K562 (cell line): ENCODE data around the gene LIX1L. TPM values are rescaled to one million over a fixed set of nuclear protein-coding genes. Genes with fewer than 3 reads are reported as not detected.

ENCODE experiments used
- ATAC-seq: fragments of 200-7000 bp; cut with Tn5 transposase; 3 replicates; pipeline ENCODE4 v1.9.1; 2020; ENCODE audit warnings: moderate library complexity
- BruUV-seq: library from RNA; stranded (reverse); fragments of 400-500 nt; replicated peaks from 2 replicates; lab custom pipeline; 2021; lab: Mats Ljungman, UMichigan
- CTCF ChIA-PET: fragments of 300-600 bp; formaldehyde crosslinking; extraction: SDS; loops from one replicate; lab custom pipeline; 2021; ENCODE audit warnings: low intra/inter-chr PET ratio; lab: Yijun Ruan, JAX
- POLR2A ChIA-PET: fragments of 300-600, 350-650 bp; sonication (Branson Sonifier 250); formaldehyde crosslinking; extraction: SDS; loops from one replicate; lab custom pipeline; 2021; ENCODE audit warnings: antibody characterized with exemption, inconsistent platforms; lab: Yijun Ruan, JAX
- DNase-seq, 4 experiments: peaks; one replicate each; pipeline versions ENCODE4 v3.0.0 to v3.0.0-alpha.2; 2011 to 2018; ENCODE audit warnings: low spot score in 3 of 4, mixed read lengths in 3 of 4; ENCODE audit errors: extremely low read depth in 1 of 4
- FAIRE-seq: peaks from 2 replicates; lab custom pipeline; 2011; peaks lifted over from hg19 to GRCh38; lab: Jason Lieb, UNC
- H2AFZ ChIP-seq: 2 replicates; pipeline ENCODE4 v1.6.0; 2011; ENCODE audit warnings: low read depth, low read length, control low read depth, inconsistent platforms
- H3K27ac ChIP-seq: fragments of 200-600 bp; 3 replicates; pipeline ENCODE4 v1.8.0; 2011; ENCODE audit warnings: low read depth, mild to moderate bottlenecking, control low read depth, inconsistent platforms, low read length, moderate library complexity, mixed read lengths; ENCODE audit errors: extremely low read depth
- H3K27me3 ChIP-seq, 2 experiments: fragments of 300-600 bp in 1 of 2; 2 replicates in 1 of 2; 3 replicates in 1 of 2; pipeline versions ENCODE4 v1.6.0 to v1.8.0; 2011; ENCODE audit warnings: inconsistent platforms in 2 of 2, low read length in 2 of 2, mild to moderate bottlenecking in 1 of 2, mixed read lengths in 1 of 2, moderate library complexity in 1 of 2; ENCODE audit not compliant: control insufficient read depth in 2 of 2, insufficient read depth in 2 of 2
- H3K36me3 ChIP-seq: fragments of 300-600 bp; 3 replicates; pipeline ENCODE4 v1.8.0; 2011; ENCODE audit warnings: mild to moderate bottlenecking, low read length, inconsistent platforms; ENCODE audit not compliant: control insufficient read depth, insufficient read depth
- H3K4me1 ChIP-seq, 2 experiments: fragments of 200-600 bp in 1 of 2; replicated peaks in 1 of 2; 2 replicates in 1 of 2; 3 replicates in 1 of 2; pipeline versions ENCODE4 v1.5.1 to v1.8.0; 2011; ENCODE audit warnings: inconsistent platforms in 2 of 2, low read length in 2 of 2, mild to moderate bottlenecking in 1 of 2, mixed read lengths in 1 of 2, moderate library complexity in 1 of 2; ENCODE audit not compliant: control insufficient read depth in 2 of 2, insufficient read depth in 2 of 2
- H3K4me2 ChIP-seq: 2 replicates; pipeline ENCODE4 v1.6.1; 2011; ENCODE audit warnings: low read length, control low read depth, inconsistent platforms, mixed read lengths; ENCODE audit not compliant: insufficient read depth
- H3K4me3 ChIP-seq: fragments of 200-600 bp; sonication (generic), shearing (Covaris generic); 2 replicates; pipeline ENCODE4 v1.5.1; 2016; ENCODE audit warnings: control low read depth, inconsistent platforms
- H3K79me2 ChIP-seq: fragments of 200-600 bp; 3 replicates; pipeline ENCODE4 v1.8.0; 2011; ENCODE audit warnings: low read length, inconsistent platforms; ENCODE audit not compliant: control insufficient read depth, insufficient read depth
- H3K9ac ChIP-seq, 2 experiments: 2 replicates each; pipeline versions ENCODE4 v1.6.0 to v1.6.1; 2011; ENCODE audit warnings: low read depth in 2 of 2, low read length in 2 of 2, control low read depth in 1 of 2, inconsistent platforms in 1 of 2, mild to moderate bottlenecking in 1 of 2, mixed read lengths in 1 of 2; ENCODE audit not compliant: insufficient read depth in 1 of 2
- H3K9me1 ChIP-seq: one replicate; pipeline ENCODE4 v1.6.0; 2011; ENCODE audit warnings: inconsistent platforms, mild to moderate bottlenecking, low read length, moderate library complexity; ENCODE audit not compliant: control insufficient read depth, insufficient read depth
- H3K9me3 ChIP-seq: replicated peaks from 2 replicates; pipeline ENCODE4 v1.5.1; 2011; ENCODE audit warnings: low read depth, low read length, inconsistent platforms; ENCODE audit not compliant: control insufficient read depth, insufficient read depth
- H4K20me1 ChIP-seq: replicated peaks from 2 replicates; pipeline ENCODE4 v1.6.1; 2011; ENCODE audit warnings: low read length, inconsistent platforms, mixed read lengths; ENCODE audit not compliant: control insufficient read depth, insufficient read depth
- CBFB ChIP-seq: sonication (generic); formaldehyde crosslinking; IDR thresholded peaks from 2 replicates; pipeline ENCODE4 v1.4.0; 2020; ENCODE audit warnings: mild to moderate bottlenecking, missing genetic modification reagents
- E2F8 ChIP-seq: fragments of 450-650 bp; IDR thresholded peaks from 2 replicates; pipeline ENCODE4 v1.7.1; 2018; ENCODE audit warnings: mild to moderate bottlenecking, low read depth; ENCODE audit not compliant: partially characterized antibody
- ETV6 ChIP-seq, 3 experiments: fragments of 150-350 bp in 1 of 3; sonication (generic) in 1 of 3; formaldehyde crosslinking in 1 of 3; IDR thresholded peaks; 2 replicates each; pipeline versions ENCODE4 v1.6.1 to v1.8.0; 2014 to 2022; ENCODE audit warnings: borderline replicate concordance in 2 of 3, low read depth in 2 of 3, antibody characterized with exemption in 1 of 3, low read length in 1 of 3, mild to moderate bottlenecking in 1 of 3, missing genetic modification reagents in 1 of 3
- HLTF ChIP-seq: fragments of 450-650 bp; IDR thresholded peaks from 2 replicates; pipeline ENCODE4 v1.6.1; 2016
- MBD2 ChIP-seq: sonication (generic); IDR thresholded peaks from 2 replicates; pipeline ENCODE4 v1.6.1; 2016; ENCODE audit warnings: low read depth, borderline replicate concordance
- MTA2 ChIP-seq: fragments of 450-650 bp; IDR thresholded peaks from 2 replicates; pipeline ENCODE4 v1.6.1; 2016; ENCODE audit warnings: low read depth
- NFE2 ChIP-seq: IDR thresholded peaks from 2 replicates; pipeline ENCODE4 v1.6.1; 2014; ENCODE audit warnings: antibody characterized with exemption, low read depth
- POLR2A ChIP-seq: fragments of 450-650 bp; conservative IDR thresholded peaks from 2 replicates; pipeline ENCODE4 v1.6.1; 2016
- POLR2G ChIP-seq: fragments of 200-400 bp; formaldehyde crosslinking; IDR thresholded peaks from 2 replicates; pipeline ENCODE4 v1.6.1; 2017; ENCODE audit warnings: low read depth, mild to moderate bottlenecking, antibody characterized with exemption, low read length, moderate library complexity
- RBFOX2 ChIP-seq: fragments of 200-400 bp; formaldehyde crosslinking; IDR thresholded peaks from 2 replicates; pipeline ENCODE4 v1.6.1; 2017; ENCODE audit warnings: low read depth, mild to moderate bottlenecking, low read length, moderate library complexity
- RNF2 ChIP-seq: sonication (generic); IDR thresholded peaks from 2 replicates; pipeline ENCODE4 v1.6.1; 2016
- ZHX1 ChIP-seq: fragments of 150-350 bp; conservative IDR thresholded peaks from 2 replicates; pipeline ENCODE4 v1.6.1; 2014; ENCODE audit warnings: low read length
- ZNF121 ChIP-seq: sonication (generic); formaldehyde crosslinking; conservative IDR thresholded peaks from 2 replicates; pipeline ENCODE4 v1.8.0; 2022; ENCODE audit warnings: missing genetic modification reagents
- ZNF316 ChIP-seq: fragments of 450-650 bp; IDR thresholded peaks from 2 replicates; pipeline ENCODE4 v1.6.1; 2016
- ZNF785 ChIP-seq: fragments of 250-450 bp; sonication (Bioruptor Pico); IDR thresholded peaks from 2 replicates; pipeline ENCODE4 v1.4.0; 2020; ENCODE audit warnings: mild to moderate bottlenecking
- WGBS: fragments of 100-300 bp; shearing (Covaris generic); methylation state at CpG from one replicate; pipeline ENCODE4 v1.1.6; 2016; ENCODE audit warnings: low coverage, mixed read lengths; ENCODE audit not compliant: insufficient coverage; ENCODE audit errors: missing lambda C conversion rate; 5-methylcytosine and 5-hydroxymethylcytosine counted together
- in situ Hi-C: fragments of 300-500 bp; cut with MboI; formaldehyde crosslinking; loops from 4 replicates; pipeline ENCODE4 v1.15.0; 2018; ENCODE audit warnings: inconsistent platforms, mixed read lengths
- intact Hi-C: fragments of 100-400 bp; cut with micrococcal nuclease; formaldehyde crosslinking; loops from 2 replicates; pipeline ENCODE4 v1.14.2; 2022
- polyA plus RNA-seq, 8 experiments: library from polyadenylated mRNA; depleted of rRNA in 4 of 8; stranded (reverse) in 5 of 8; unstranded in 3 of 8; fragments of >200 nt; fragmentation: Nextera tagmentation in 2 of 8; fragmentation: Illumina TruSeq in 1 of 8; extraction: Ambion mirVana in 2 of 8; extraction: Trizol in 1 of 8; gene quantifications; 2 replicates each; pipeline versions ENCODE4 v1.2.1 to v1.2.3, GENCODE V29; 2011 to 2014; ENCODE audit warnings: inconsistent platforms in 1 of 8, missing spikeins in 1 of 8
- total RNA-seq, 7 experiments: library from RNA; depleted of rRNA in 6 of 7; stranded (reverse); fragments of >200 nt in 6 of 7; fragmentation: Illumina TruSeq in 2 of 7; extraction: Trizol in 2 of 7; gene quantifications; 2 replicates each; pipeline versions ENCODE4 v1.2.1 to v1.2.3, GENCODE V29; 2011 to 2021; ENCODE audit warnings: low replicate concordance in 1 of 7
- TF ChIP-seq, protein P1 (sequence below): sonication (generic); IDR thresholded peaks from 2 replicates; pipeline ENCODE4 v1.6.1; 2016
- TF ChIP-seq, protein P2 (sequence below): fragments of 250-450 bp; sonication (Bioruptor Pico); IDR thresholded peaks from 2 replicates; pipeline ENCODE4 v1.5.0; 2021

LIX1L gene
- total and polyA plus RNA-seq, 9 of the 15 experiments (the other 6 are each of a cell fraction or from before 2014, with no cell fraction given) = 4.6 to 26.5 (median 12.5) TPM

GRCh38 chr1:145987926-145988325 is 30.1 kb upstream of the LIX1L start:
- DNase-seq (no peak), FAIRE-seq (no peak), ATAC-seq (no peak)
- Histone ChIP-seq H3K27ac (no peak overlapping the region), H3K4me1 (peaks cover 12 to 39% of the 10 kb centered on the region in 2 experiments), H3K9me1 (no peaks in the 10 kb centered on the region), H3K36me3 (peaks cover 12% of the 10 kb centered on the region; the same call in 2 of the 3 replicates), H3K79me2 (peaks cover 16% of the 10 kb centered on the region), H4K20me1 (peaks cover 10% of the 10 kb centered on the region), H3K27me3 (no peaks in the 10 kb centered on the region), H3K4me3 (no peak overlapping the region), H3K9me3 (no peaks in the 10 kb centered on the region), H3K9ac (no peak overlapping the region), H3K4me2 (no peak overlapping the region), H2AFZ (peak overlapping the region; percentile 34; the same call in 1 of the 2 replicates)
- ChIA-PET CTCF (no interaction called here), POLR2A (interaction anchor here (0.5 to 15.5 kb wide), 19 partner anchors 5 to 136 kb away, joined by 3 to 320 read pairs (median 4); partner anchors contain the start of genes ANKRD34A, ANKRD35, HJV and PIAS3)
- in situ Hi-C loops = no loop called here
- intact Hi-C loops = no loop called here
- BruUV-seq = no TSS peak
- 100% methylated on average over 1 of the region's 1 CpG for WGBS
- TF ChIP-seq, protein P1, sequence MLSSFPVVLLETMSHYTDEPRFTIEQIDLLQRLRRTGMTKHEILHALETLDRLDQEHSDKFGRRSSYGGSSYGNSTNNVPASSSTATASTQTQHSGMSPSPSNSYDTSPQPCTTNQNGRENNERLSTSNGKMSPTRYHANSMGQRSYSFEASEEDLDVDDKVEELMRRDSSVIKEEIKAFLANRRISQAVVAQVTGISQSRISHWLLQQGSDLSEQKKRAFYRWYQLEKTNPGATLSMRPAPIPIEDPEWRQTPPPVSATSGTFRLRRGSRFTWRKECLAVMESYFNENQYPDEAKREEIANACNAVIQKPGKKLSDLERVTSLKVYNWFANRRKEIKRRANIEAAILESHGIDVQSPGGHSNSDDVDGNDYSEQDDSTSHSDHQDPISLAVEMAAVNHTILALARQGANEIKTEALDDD = no peak
- TF ChIP-seq ZHX1 (no peak), POLR2A (peak; percentile 49), POLR2G (peak; percentile 46; the same call in 1 of the 2 replicates), MTA2 (no peak), ETV6 (IDR thresholded peaks at IDR 0.05; ENCODE audit: borderline replicate concordance in 1 of 2, low read depth in 2 of 2, low read length in 1 of 2) (no peak), ETV6 (CRISPR knock-in tag; IDR thresholded peaks at IDR 0.05; ENCODE audit: borderline replicate concordance) (no peak), CBFB (CRISPR knock-in tag) (no peak), E2F8 (no peak), MBD2 (no peak), HLTF (no peak), ZNF785 (CRISPR knock-in tag) (no peak), RNF2 (no peak), ZNF121 (CRISPR knock-in tag) (peak; percentile 43; the same call in 1 of the 2 replicates), NFE2 (no peak), ZNF316 (peak; percentile 68), RBFOX2 (peak; percentile 53)
- TF ChIP-seq, protein P2, sequence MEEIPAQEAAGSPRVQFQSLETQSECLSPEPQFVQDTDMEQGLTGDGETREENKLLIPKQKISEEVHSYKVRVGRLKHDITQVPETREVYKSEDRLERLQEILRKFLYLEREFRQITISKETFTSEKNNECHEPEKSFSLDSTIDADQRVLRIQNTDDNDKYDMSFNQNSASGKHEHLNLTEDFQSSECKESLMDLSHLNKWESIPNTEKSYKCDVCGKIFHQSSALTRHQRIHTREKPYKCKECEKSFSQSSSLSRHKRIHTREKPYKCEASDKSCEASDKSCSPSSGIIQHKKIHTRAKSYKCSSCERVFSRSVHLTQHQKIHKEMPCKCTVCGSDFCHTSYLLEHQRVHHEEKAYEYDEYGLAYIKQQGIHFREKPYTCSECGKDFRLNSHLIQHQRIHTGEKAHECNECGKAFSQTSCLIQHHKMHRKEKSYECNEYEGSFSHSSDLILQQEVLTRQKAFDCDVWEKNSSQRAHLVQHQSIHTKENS (CRISPR knock-in tag) = no peak
